Gastroesophageal sphincter (tissue), 4 donors: ENCODE data around the gene FRMPD1. TPM values are rescaled to one million over a fixed set of nuclear protein-coding genes. Genes with fewer than 3 reads are reported as not detected.
"Not testable (repeated sequence)": the region's sequence is repeated elsewhere in the genome, so short reads cannot be mapped to it uniquely, and the experiment has no call there.

Experiments
- ATAC-seq: fragments of 150-250 bp; one replicate; pipeline ENCODE4 v1.9.1; 2016; ENCODE audit warnings: mild to moderate bottlenecking, moderate library complexity
- H3K27ac ChIP-seq, 4 donors: fragments of 200-600 bp; sonication (generic) in 3 of 4; 1 replicate in 3 of 4; 2 replicates in 1 of 4; pipeline ENCODE4 v1.5.1; 2016 to 2019
- H3K27me3 ChIP-seq: fragments of 200-600 bp; sonication (generic); one replicate; pipeline ENCODE4 v1.5.1; 2019
- H3K36me3 ChIP-seq, 2 donors: fragments of 200-600 bp; sonication (generic); one replicate each; pipeline ENCODE4 v1.5.1; 2019; ENCODE audit warnings: control low read depth in 1 of 2
- H3K4me1 ChIP-seq, 3 donors: fragments of 200-600 bp; sonication (generic); 1 replicate in 2 of 3; 2 replicates in 1 of 3; pipeline ENCODE4 v1.5.1; 2016 to 2019; ENCODE audit warnings: control low read depth in 2 of 3
- H3K4me3 ChIP-seq, 2 donors: fragments of 200-600 bp; sonication (generic); one replicate each; pipeline ENCODE4 v1.5.1; 2019; ENCODE audit warnings: mild to moderate bottlenecking in 1 of 2, moderate library complexity in 1 of 2
- H3K9me3 ChIP-seq, 3 donors: fragments of 200-600 bp; sonication (generic); one replicate each; pipeline ENCODE4 v1.5.1; 2017 to 2019; ENCODE audit warnings: control low read depth in 2 of 3
- CTCF ChIP-seq, 4 experiments: fragments of 200-600 bp in 2 of 4; fragments of 450-650 bp in 2 of 4; sonication (generic) in 1 of 4; IDR thresholded peaks; one replicate each; pipeline ENCODE4 v1.5.1; 2017 to 2019; ENCODE audit warnings: antibody characterized with exemption in 4 of 4, mild to moderate bottlenecking in 2 of 4, moderate library complexity in 2 of 4
- EP300 ChIP-seq: sonication (generic); formaldehyde crosslinking; IDR thresholded peaks from one replicate; pipeline ENCODE4 v1.6.1; 2017; ENCODE audit warnings: antibody characterized with exemption, mild to moderate bottlenecking
- POLR2A ChIP-seq, 2 donors: fragments of 450-650 bp; IDR thresholded peaks; one replicate each; pipeline ENCODE4 v1.6.1; 2017; ENCODE audit warnings: antibody characterized with exemption in 2 of 2, mild to moderate bottlenecking in 2 of 2, moderate library complexity in 1 of 2
- POLR2AphosphoS5 ChIP-seq: sonication (generic); formaldehyde crosslinking; IDR thresholded peaks from one replicate; pipeline ENCODE4 v1.6.1; 2017; ENCODE audit warnings: antibody characterized with exemption
- WGBS, 2 donors: methylation state at CpG; one replicate each; pipeline ENCODE4 v1.1.5; 2018; ENCODE audit warnings: low coverage in 1 of 2; 5-methylcytosine and 5-hydroxymethylcytosine counted together
- total RNA-seq, 4 donors: library from RNA; depleted of rRNA; stranded (reverse); fragments of >200 nt; gene quantifications; one replicate each; pipeline ENCODE4 v1.1.0, GENCODE V29; 2016

Gene FRMPD1
- total RNA-seq, 4 donors from 2014 or later: 0.27 TPM; not detected in 3

- ATAC-seq: peak; percentile 70
- WGBS, 2 donors: 25 to 31% methylated on average over 3 of the region's 3 CpGs
Observed at GRCh38 chr9:37747271-37747753, 96.6 kb downstream of the FRMPD1 start.

GRCh38 chr9:37749129-37749528, 98.4 kb downstream of the FRMPD1 start:
- no peak for ATAC-seq
- Histone ChIP-seq H3K4me3 (no peak overlapping the region), H3K9me3 (no peaks in the 10 kb centered on the region), H3K4me1 (peaks cover 0 to 8% (median 0%) of the 10 kb centered on the region in 3 donors), H3K27ac (no peak overlapping the region), H3K36me3 (no peaks in the 10 kb centered on the region), H3K27me3 (no peaks in the 10 kb centered on the region)
- 58 to 62% methylated on average over 5 of the region's 5 CpGs for WGBS, 2 donors
- no peak for TF ChIP-seq POLR2AphosphoS5
- no peak for TF ChIP-seq EP300
- TF ChIP-seq POLR2A (IDR thresholded peaks at IDR 0.05): no peak
- no peak for TF ChIP-seq CTCF (IDR thresholded peaks at IDR 0.05)

More at GRCh38 chr9:37747271-37747753, 96.6 kb downstream of the FRMPD1 start:
- Histone ChIP-seq H3K36me3 (no peaks in the 10 kb centered on the region), H3K4me1 (no peaks in the 10 kb centered on the region), H3K4me3 (no peak overlapping the region), H3K27ac (no peak overlapping the region), H3K9me3 (no peaks in the 10 kb centered on the region), H3K27me3 (no peaks in the 10 kb centered on the region)
- TF ChIP-seq EP300 (no peak), CTCF (IDR thresholded peaks at IDR 0.05) (peak in 3 of 4 experiments; percentile 71 to 83 (median 75))

- H3K9me3 ChIP-seq: no peaks in the 10 kb centered on the region
- no peak for TF ChIP-seq POLR2A (IDR thresholded peaks at IDR 0.05)
- no peak for TF ChIP-seq EP300
- H3K4me3 ChIP-seq: no peak overlapping the region
- no peak overlapping the region for H3K27ac ChIP-seq
- H3K27me3 ChIP-seq: no peaks in the 10 kb centered on the region
- no peak for ATAC-seq
- peaks cover 0 to 21% (median 0%) of the 10 kb centered on the region in 3 donors for H3K4me1 ChIP-seq
- H3K36me3 ChIP-seq: no peaks in the 10 kb centered on the region
- WGBS, 2 donors: 83 to 100% methylated on average over 1 to 4 of the region's 6 CpGs
Observed at GRCh38 chr9:37751186-37751585, 100.4 kb downstream of the FRMPD1 start.

- not testable (repeated sequence) for H3K27me3 ChIP-seq, H3K4me3 ChIP-seq, H3K27ac ChIP-seq, ATAC-seq, H3K9me3 ChIP-seq, H3K36me3 ChIP-seq
- WGBS, 2 donors: 93% methylated on average over 3 of the region's 30 CpGs; no CpG with 5 or more reads in 1 of the 2 donors
- H3K4me1 ChIP-seq: peaks cover 0 to 21% (median 0%) of the 10 kb centered on the region in 3 donors
Observed at GRCh38 chr9:37751704-37752103, 101.0 kb downstream of the FRMPD1 start.

- not testable (repeated sequence) for H3K27me3 ChIP-seq, H3K4me3 ChIP-seq, H3K27ac ChIP-seq, ATAC-seq, H3K36me3 ChIP-seq, H3K9me3 ChIP-seq
- WGBS, 2 donors: no CpG with 5 or more reads among the region's 13 CpGs
- peaks cover 0 to 21% (median 0%) of the 10 kb centered on the region in 3 donors for H3K4me1 ChIP-seq
Observed at GRCh38 chr9:37752112-37752511, 101.4 kb downstream of the FRMPD1 start.

- WGBS, 2 donors: 97% methylated on average over 6 to 21 of the region's 29 CpGs
- ATAC-seq: no peak
- no peaks in the 10 kb centered on the region for H3K9me3 ChIP-seq
- peak overlapping the region in 3 of 4 donors; percentile 84 to 85 (median 84) for H3K27ac ChIP-seq
- H3K4me3 ChIP-seq: peak overlapping the region; percentile 72 to 96
- peaks cover 0 to 21% (median 0%) of the 10 kb centered on the region in 3 donors for H3K4me1 ChIP-seq
- no peaks in the 10 kb centered on the region for H3K27me3 ChIP-seq
- TF ChIP-seq POLR2A (IDR thresholded peaks at IDR 0.05): no peak
- no peak for TF ChIP-seq POLR2AphosphoS5
- TF ChIP-seq CTCF (IDR thresholded peaks at IDR 0.05): no peak
- no peak for TF ChIP-seq EP300
- no peaks in the 10 kb centered on the region for H3K36me3 ChIP-seq
Observed at GRCh38 chr9:37752642-37753488, 102.1 kb downstream of the FRMPD1 start.
